Uterus (tissue), 2 donors: Measurements from ENCODE around the gene IKZF1.

Experiments used
- POLR2A ChIP-seq, 2 donors: fragments of 450-650 bp; IDR thresholded peaks; one replicate each; pipeline ENCODE4 v1.6.1; 2016; ENCODE audit warnings: antibody characterized with exemption in 2 of 2, mild to moderate bottlenecking in 1 of 2, moderate library complexity in 1 of 2
- TF ChIP-seq, protein P1 (sequence below), 4 experiments: fragments of 200-600 bp in 2 of 4; fragments of 450-650 bp in 2 of 4; sonication (generic) in 2 of 4; IDR thresholded peaks; one replicate each; pipeline ENCODE4 v1.5.1; 2016 to 2019; ENCODE audit warnings: antibody characterized with exemption in 4 of 4, mild to moderate bottlenecking in 2 of 4, moderate library complexity in 1 of 4

- TF ChIP-seq, protein P1, sequence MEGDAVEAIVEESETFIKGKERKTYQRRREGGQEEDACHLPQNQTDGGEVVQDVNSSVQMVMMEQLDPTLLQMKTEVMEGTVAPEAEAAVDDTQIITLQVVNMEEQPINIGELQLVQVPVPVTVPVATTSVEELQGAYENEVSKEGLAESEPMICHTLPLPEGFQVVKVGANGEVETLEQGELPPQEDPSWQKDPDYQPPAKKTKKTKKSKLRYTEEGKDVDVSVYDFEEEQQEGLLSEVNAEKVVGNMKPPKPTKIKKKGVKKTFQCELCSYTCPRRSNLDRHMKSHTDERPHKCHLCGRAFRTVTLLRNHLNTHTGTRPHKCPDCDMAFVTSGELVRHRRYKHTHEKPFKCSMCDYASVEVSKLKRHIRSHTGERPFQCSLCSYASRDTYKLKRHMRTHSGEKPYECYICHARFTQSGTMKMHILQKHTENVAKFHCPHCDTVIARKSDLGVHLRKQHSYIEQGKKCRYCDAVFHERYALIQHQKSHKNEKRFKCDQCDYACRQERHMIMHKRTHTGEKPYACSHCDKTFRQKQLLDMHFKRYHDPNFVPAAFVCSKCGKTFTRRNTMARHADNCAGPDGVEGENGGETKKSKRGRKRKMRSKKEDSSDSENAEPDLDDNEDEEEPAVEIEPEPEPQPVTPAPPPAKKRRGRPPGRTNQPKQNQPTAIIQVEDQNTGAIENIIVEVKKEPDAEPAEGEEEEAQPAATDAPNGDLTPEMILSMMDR (IDR thresholded peaks at IDR 0.05): no peak
- TF ChIP-seq POLR2A (IDR thresholded peaks at IDR 0.05): no peak
Observed at GRCh38 chr7:50268223-50268622, 36.3 kb upstream of the IKZF1 start.
